Measurements from ENCODE around the gene CCDC190. TPM values are rescaled to one million over a fixed set of nuclear protein-coding genes. Genes with fewer than 3 reads are reported as not detected.

The CCDC190 gene
- total RNA-seq, 4 donors from 2014 or later = 0.07 to 0.76 TPM; not detected in 2

DNA sequence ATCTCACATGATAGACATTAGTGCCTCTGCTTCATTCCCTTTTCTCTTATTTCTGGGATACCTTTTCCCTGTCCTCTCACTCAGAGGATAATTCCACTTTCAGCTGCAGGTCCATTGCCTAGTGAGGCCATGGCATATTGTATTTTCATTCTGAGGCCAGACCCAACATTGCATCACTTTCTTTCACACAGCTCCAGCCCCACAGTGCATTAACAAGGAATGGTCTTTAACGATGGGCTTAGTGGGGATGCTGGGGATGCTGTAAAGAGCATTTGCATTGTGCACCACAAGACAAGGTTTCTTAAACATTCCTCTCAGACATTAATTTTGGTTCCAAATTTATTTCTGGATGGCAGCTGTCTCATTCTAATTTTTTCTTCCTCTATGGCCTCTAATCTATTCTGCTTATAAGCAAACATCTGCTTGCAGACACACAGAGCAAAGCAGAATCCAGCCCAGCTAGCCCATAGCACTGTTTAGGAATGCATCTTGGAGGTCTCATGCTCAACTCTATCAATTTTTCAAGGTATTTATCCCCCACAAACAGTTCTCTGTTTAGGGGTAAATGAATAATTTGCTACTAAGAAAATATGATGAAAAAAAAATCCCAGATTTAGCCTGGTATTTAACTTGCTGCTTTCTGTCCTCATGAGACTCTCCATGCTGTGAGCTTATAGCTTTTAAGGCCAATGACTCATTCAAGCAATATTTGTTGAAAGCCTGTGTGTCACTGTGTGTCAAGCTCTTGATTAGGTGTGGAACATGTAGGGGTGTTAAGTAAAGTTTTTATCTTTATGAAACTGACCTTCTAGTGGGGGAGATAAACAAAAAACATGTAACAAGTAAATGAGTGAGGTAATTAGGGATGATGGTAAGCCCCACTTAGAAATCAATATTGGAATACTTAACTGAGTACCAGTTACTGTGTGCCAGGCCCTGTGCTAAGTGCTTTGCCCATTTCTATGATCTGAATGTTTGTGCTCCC is 44.5 kb upstream of the CCDC190 start:
- no peaks in the 10 kb centered on the region for H3K4me1 ChIP-seq
- no peaks in the 10 kb centered on the region for H3K36me3 ChIP-seq
- no peaks in the 10 kb centered on the region for H3K27me3 ChIP-seq
- no peak for DNase-seq
- no peak overlapping the region for H3K27ac ChIP-seq
- H3K4me3 ChIP-seq = no peak overlapping the region
- no peaks in the 10 kb centered on the region for H3K9me3 ChIP-seq
- TF ChIP-seq POLR2A (IDR thresholded peaks at IDR 0.05) = no peak
- TF ChIP-seq, protein P1, sequence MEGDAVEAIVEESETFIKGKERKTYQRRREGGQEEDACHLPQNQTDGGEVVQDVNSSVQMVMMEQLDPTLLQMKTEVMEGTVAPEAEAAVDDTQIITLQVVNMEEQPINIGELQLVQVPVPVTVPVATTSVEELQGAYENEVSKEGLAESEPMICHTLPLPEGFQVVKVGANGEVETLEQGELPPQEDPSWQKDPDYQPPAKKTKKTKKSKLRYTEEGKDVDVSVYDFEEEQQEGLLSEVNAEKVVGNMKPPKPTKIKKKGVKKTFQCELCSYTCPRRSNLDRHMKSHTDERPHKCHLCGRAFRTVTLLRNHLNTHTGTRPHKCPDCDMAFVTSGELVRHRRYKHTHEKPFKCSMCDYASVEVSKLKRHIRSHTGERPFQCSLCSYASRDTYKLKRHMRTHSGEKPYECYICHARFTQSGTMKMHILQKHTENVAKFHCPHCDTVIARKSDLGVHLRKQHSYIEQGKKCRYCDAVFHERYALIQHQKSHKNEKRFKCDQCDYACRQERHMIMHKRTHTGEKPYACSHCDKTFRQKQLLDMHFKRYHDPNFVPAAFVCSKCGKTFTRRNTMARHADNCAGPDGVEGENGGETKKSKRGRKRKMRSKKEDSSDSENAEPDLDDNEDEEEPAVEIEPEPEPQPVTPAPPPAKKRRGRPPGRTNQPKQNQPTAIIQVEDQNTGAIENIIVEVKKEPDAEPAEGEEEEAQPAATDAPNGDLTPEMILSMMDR (IDR thresholded peaks at IDR 0.05) = no peak
- intact Hi-C loops (cut with DNase I; ENCODE audit: low total_unique reads) = no loop called here

DNA sequence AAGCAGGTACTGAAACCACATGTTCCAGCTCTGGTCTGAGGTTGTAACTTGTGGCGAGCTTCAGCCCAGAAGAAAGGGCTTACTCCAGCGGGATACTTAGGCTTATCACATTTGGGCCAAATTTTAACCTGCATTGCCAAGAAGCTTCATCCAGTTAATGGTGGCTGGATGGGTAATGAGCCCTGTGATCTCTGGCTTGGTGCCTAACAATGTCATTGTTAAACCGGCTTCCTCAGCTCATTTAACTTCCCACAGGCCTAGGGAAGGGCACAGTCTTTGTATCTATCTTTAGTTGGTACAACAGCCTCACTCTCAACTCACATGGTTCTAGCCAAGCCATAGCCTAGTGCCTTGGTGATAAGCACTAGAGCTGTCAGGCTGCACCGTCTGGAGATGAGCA is 43.6 kb upstream of the CCDC190 start:
- H3K4me3 ChIP-seq = no peak overlapping the region
- TF ChIP-seq, protein P1 (IDR thresholded peaks at IDR 0.05) = no peak
- TF ChIP-seq POLR2A (IDR thresholded peaks at IDR 0.05) = no peak
- H3K4me1 ChIP-seq = no peaks in the 10 kb centered on the region
- H3K27ac ChIP-seq = no peak overlapping the region
- H3K27me3 ChIP-seq = no peaks in the 10 kb centered on the region
- no peak for DNase-seq
- H3K9me3 ChIP-seq = no peaks in the 10 kb centered on the region
- no peaks in the 10 kb centered on the region for H3K36me3 ChIP-seq
- intact Hi-C loops (cut with DNase I; ENCODE audit: low total_unique reads) = no loop called here

DNA sequence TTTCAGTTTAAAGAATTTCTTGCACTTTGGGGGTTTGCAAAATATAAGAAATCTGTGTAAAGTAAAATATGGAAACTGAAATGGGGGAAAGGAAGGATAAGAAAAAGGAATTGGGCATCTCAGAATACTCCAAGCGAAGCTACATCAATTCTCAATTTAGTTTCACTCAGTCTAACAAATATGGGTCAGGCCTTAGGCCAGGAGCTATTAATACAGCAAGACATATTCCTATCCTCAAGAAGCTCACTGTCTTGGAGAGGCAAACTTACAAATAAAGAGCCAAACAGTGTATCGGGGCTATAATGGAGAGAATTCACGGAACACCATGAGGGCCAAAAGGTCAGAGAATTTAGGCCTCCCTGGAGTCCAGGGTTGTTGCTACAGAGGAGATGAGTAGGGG is 43.0 kb upstream of the CCDC190 start:
- H3K9me3 ChIP-seq = no peaks in the 10 kb centered on the region
- no peaks in the 10 kb centered on the region for H3K27me3 ChIP-seq
- no peak for DNase-seq
- no peak overlapping the region for H3K27ac ChIP-seq
- TF ChIP-seq POLR2A (IDR thresholded peaks at IDR 0.05) = no peak
- TF ChIP-seq, protein P1 (IDR thresholded peaks at IDR 0.05) = no peak
- intact Hi-C loops (cut with DNase I; ENCODE audit: low total_unique reads) = no loop called here
- H3K36me3 ChIP-seq = no peaks in the 10 kb centered on the region
- no peak overlapping the region for H3K4me3 ChIP-seq
- H3K4me1 ChIP-seq = no peaks in the 10 kb centered on the region

DNA sequence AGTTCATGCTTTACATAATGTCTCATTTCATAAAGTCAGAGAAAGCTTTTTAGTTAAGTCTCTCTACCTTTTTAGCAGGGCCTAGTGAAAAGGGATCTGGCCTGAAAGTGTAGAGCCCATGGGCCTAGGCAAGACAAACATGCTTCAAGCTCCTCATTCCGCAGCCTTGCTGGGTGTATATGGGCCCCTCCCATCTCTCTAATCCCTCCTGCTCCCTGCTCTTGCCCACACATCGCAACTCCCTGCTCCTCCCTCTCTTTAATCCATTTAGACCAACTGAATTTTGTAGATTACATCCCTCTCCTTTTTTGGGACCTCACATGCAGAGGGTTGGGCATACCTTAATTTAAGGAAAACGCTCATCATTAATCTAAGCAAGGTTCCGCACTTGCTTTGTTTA is 42.3 kb upstream of the CCDC190 start:
- Histone ChIP-seq H3K4me1 (no peaks in the 10 kb centered on the region), H3K4me3 (no peak overlapping the region), H3K9me3 (no peaks in the 10 kb centered on the region), H3K27me3 (no peaks in the 10 kb centered on the region), H3K36me3 (no peaks in the 10 kb centered on the region), H3K27ac (no peak overlapping the region)
- no peak for DNase-seq
- TF ChIP-seq, protein P1 (IDR thresholded peaks at IDR 0.05) = no peak
- TF ChIP-seq POLR2A (IDR thresholded peaks at IDR 0.05) = no peak
- intact Hi-C loops (cut with DNase I; ENCODE audit: low total_unique reads) = no loop called here

DNA sequence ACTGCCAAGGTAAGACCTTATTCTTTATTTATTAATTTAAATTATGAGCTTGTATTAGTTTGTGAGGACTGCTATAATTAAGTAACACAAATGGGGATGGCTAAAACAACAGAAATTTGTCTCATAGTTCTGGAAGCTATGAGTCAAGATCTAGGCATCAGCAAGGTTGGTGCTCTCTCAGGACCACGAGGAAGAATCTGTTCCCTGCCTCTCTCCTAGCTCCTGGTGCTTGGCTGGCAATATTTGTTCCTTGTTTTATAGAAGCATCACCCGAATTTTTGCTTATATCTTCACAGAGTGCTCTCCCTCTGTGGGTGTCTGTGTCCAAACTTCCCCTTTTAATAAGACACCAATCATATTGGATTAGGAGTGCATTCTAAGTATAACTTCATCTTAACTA is 41.4 kb upstream of the CCDC190 start:
- Histone ChIP-seq H3K36me3 (no peaks in the 10 kb centered on the region), H3K27ac (no peak overlapping the region), H3K4me3 (no peak overlapping the region), H3K4me1 (no peaks in the 10 kb centered on the region), H3K27me3 (no peaks in the 10 kb centered on the region), H3K9me3 (no peaks in the 10 kb centered on the region)
- intact Hi-C loops (cut with DNase I; ENCODE audit: low total_unique reads) = no loop called here
- TF ChIP-seq, protein P1 (IDR thresholded peaks at IDR 0.05) = no peak
- no peak for TF ChIP-seq POLR2A (IDR thresholded peaks at IDR 0.05)
- no peak for DNase-seq
